ENCODE results near the gene RAB17. TPM values are rescaled to one million over a fixed set of nuclear protein-coding genes. Genes with fewer than 3 reads are reported as not detected.

RAB17 gene
- total RNA-seq, 6 donors from 2014 or later: 44.5 to 262 (median 90.6) TPM

- ATAC-seq (ENCODE audit: low FRiP score in 2 of 2) (no peak), DNase-seq (no peak)
- H3K27me3 ChIP-seq: no peaks in the 10 kb centered on the region
- no peaks in the 10 kb centered on the region for H3K9me3 ChIP-seq
- H3K36me3 ChIP-seq: peaks cover 0 to 2% (median 0%) of the 10 kb centered on the region in 4 donors
- peaks cover 15 to 27% (median 25%) of the 10 kb centered on the region in 4 donors for H3K4me1 ChIP-seq
- TF ChIP-seq EP300 (IDR thresholded peaks at IDR 0.05) (no peak), POLR2AphosphoS5 (IDR thresholded peaks at IDR 0.05) (no peak)
- TF ChIP-seq, protein P1, sequence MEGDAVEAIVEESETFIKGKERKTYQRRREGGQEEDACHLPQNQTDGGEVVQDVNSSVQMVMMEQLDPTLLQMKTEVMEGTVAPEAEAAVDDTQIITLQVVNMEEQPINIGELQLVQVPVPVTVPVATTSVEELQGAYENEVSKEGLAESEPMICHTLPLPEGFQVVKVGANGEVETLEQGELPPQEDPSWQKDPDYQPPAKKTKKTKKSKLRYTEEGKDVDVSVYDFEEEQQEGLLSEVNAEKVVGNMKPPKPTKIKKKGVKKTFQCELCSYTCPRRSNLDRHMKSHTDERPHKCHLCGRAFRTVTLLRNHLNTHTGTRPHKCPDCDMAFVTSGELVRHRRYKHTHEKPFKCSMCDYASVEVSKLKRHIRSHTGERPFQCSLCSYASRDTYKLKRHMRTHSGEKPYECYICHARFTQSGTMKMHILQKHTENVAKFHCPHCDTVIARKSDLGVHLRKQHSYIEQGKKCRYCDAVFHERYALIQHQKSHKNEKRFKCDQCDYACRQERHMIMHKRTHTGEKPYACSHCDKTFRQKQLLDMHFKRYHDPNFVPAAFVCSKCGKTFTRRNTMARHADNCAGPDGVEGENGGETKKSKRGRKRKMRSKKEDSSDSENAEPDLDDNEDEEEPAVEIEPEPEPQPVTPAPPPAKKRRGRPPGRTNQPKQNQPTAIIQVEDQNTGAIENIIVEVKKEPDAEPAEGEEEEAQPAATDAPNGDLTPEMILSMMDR (IDR thresholded peaks at IDR 0.05): no peak
- no peak overlapping the region for H3K27ac ChIP-seq
- WGBS, 2 donors: 89 to 90% methylated on average over 14 of the region's 14 CpGs
- H3K4me3 ChIP-seq: no peak overlapping the region
Observed at GRCh38 chr2:237631007-237631785, 40.7 kb upstream of the RAB17 start.

DNA sequence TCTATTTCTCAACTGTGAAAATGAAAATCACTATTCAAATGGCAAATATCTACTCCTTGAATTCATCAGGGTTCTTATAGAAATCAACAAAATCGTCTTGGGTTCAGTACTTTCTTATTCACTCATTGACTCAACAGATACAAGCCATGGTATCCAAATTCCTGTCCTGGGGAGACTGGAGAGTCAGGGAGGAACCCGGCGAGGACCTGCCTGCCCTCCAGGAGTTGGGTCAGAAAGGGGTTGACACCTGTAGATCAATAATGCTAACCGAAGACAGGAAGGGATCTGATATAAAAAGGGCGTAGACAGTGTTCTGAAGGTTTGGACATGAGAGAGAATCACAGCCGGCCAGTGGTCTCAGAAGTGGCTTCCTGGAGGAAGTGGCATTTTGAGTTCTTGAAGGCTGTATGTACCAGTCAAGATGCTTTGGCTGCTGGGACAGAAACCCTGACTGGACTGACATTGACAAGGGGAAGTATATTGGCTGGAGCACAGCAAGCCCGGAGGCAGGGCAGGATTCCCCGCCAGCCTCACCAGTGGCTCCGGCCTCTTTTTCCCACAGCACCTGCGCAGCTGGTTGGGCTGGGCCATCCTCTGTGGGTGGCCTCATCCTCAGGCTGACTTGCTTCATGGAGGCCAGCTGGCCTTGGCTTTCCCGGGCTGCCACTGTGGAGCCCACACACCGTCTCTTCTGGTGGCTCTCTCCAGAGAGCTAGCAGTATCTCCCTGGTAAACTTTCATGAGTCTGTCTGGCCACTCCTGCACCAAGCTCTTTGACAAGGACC is 39.9 kb upstream of the RAB17 start:
- peaks cover 22 to 35% (median 33%) of the 10 kb centered on the region in 4 donors for H3K4me1 ChIP-seq
- no peak for DNase-seq
- peaks cover 0 to 2% (median 0%) of the 10 kb centered on the region in 4 donors for H3K36me3 ChIP-seq
- H3K27ac ChIP-seq: no peak overlapping the region
- TF ChIP-seq, protein P1 (IDR thresholded peaks at IDR 0.05): no peak
- no peak for TF ChIP-seq EP300 (IDR thresholded peaks at IDR 0.05)
- no peak for TF ChIP-seq POLR2A (IDR thresholded peaks at IDR 0.05)
- no peak for TF ChIP-seq POLR2AphosphoS5 (IDR thresholded peaks at IDR 0.05)
- H3K27me3 ChIP-seq: no peaks in the 10 kb centered on the region
- WGBS, 2 donors: 77 to 79% methylated on average over 9 to 12 of the region's 12 CpGs
- ATAC-seq (ENCODE audit: low FRiP score in 2 of 2): no peak
- H3K9me3 ChIP-seq: no peaks in the 10 kb centered on the region
- H3K4me3 ChIP-seq: no peak overlapping the region

DNA sequence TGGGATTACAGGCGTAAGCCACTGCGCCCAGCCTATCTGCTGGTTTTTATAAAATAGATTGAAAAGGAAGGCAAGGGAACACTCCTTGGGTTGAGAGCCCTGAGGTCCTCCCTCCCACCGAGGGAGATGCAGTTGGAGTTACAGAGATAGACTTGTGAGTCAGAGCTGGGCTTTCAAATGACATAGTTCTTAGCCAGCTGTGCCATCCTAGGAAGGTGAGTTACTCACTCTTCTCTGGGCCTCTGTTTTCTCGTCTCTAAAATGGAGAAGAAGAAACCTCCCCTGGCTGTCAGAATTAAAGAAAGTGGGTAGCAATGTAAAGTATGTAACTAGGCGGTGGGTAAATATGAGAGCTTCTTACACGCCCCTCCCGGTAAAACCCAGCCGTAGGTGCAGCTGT is 39.2 kb upstream of the RAB17 start:
- Histone ChIP-seq H3K27ac (no peak overlapping the region), H3K36me3 (peaks cover 0 to 2% (median 0%) of the 10 kb centered on the region in 4 donors), H3K27me3 (no peaks in the 10 kb centered on the region), H3K4me3 (no peak overlapping the region), H3K4me1 (peaks cover 27 to 41% (median 36%) of the 10 kb centered on the region in 4 donors), H3K9me3 (no peaks in the 10 kb centered on the region)
- DNase-seq (no peak), ATAC-seq (ENCODE audit: low FRiP score in 2 of 2) (no peak)
- WGBS, 2 donors: 75 to 82% methylated on average over 8 of the region's 8 CpGs
- TF ChIP-seq POLR2AphosphoS5 (IDR thresholded peaks at IDR 0.05) (no peak), POLR2A (IDR thresholded peaks at IDR 0.05) (no peak), EP300 (IDR thresholded peaks at IDR 0.05) (no peak)
- TF ChIP-seq, protein P1 (IDR thresholded peaks at IDR 0.05): no peak

- no peaks in the 10 kb centered on the region for H3K27me3 ChIP-seq
- no peak for DNase-seq
- no peak for TF ChIP-seq POLR2AphosphoS5 (IDR thresholded peaks at IDR 0.05)
- TF ChIP-seq, protein P1 (IDR thresholded peaks at IDR 0.05): no peak
- no peak for TF ChIP-seq EP300 (IDR thresholded peaks at IDR 0.05)
- no peak for TF ChIP-seq POLR2A (IDR thresholded peaks at IDR 0.05)
- no peak overlapping the region for H3K4me3 ChIP-seq
- H3K36me3 ChIP-seq: peaks cover 0 to 2% (median 0%) of the 10 kb centered on the region in 4 donors
- no peaks in the 10 kb centered on the region for H3K9me3 ChIP-seq
- ATAC-seq (ENCODE audit: low FRiP score in 2 of 2): no peak
- WGBS, 2 donors: 95 to 96% methylated on average over 1 of the region's 1 CpG
- no peak overlapping the region for H3K27ac ChIP-seq
- peaks cover 27 to 44% (median 39%) of the 10 kb centered on the region in 4 donors for H3K4me1 ChIP-seq
Observed at GRCh38 chr2:237629188-237629534, 38.6 kb upstream of the RAB17 start.
